Esophagus mucosa (tissue), 1 donor: ENCODE measurements around the gene CASKIN1. TPM values are rescaled to one million over a fixed set of nuclear protein-coding genes. Genes with fewer than 3 reads are reported as not detected.
"Not testable (repeated sequence)": the region's sequence is repeated elsewhere in the genome, so short reads cannot be mapped to it uniquely, and the experiment has no call there.

Experiments used
- ATAC-seq: fragments of 200-7000 bp; cut with Tn5 transposase; one replicate; pipeline ENCODE4 v1.9.1; 2020
- total RNA-seq: library from RNA; stranded (reverse); gene quantifications from one replicate; pipeline ENCODE4 v1.2.4, GENCODE V29; 2023
- donor health status: DM: yes; HTN: yes; CAD: no.

The CASKIN1 gene
- total RNA-seq, 1 donor from 2014 or later, result 0.08 TPM

DNA sequence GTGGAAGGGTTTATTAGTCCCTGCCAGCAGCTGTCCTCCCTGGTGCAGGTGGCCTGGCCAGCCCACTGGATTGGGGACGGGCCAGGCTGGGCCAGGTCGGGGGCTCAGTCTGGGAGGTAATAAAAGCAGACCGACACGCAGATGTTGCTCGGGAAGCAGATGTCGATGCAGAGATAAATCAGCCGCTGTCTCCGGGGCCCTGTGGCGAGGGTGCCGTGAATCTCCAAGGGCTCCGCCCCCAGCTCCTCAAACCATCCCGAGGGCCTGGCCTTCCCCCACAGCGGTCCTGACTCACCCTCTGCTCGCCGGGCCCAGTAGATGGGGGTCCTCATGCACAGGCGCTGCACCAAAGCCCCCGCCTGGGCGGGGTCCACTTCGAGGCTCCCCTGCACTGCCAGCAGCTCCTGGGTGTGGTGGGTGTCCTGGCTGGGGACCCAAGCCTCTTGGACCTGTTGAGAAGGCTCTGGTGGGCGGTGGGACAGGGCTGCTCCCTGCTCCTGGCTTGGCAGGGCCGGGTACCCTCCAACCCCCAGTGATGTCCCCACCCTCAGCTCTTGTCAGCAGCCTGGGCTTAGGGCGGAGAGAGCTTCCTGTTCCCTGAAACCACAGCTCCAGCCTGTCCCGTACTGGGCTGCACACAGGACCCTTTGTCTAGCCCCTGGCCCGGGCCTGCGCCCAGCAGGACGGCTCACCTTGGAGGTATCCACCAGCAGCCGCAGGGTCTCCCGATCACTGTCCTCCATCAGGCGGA, 13.0 kb upstream of the CASKIN1 start:
- no peak for ATAC-seq

DNA sequence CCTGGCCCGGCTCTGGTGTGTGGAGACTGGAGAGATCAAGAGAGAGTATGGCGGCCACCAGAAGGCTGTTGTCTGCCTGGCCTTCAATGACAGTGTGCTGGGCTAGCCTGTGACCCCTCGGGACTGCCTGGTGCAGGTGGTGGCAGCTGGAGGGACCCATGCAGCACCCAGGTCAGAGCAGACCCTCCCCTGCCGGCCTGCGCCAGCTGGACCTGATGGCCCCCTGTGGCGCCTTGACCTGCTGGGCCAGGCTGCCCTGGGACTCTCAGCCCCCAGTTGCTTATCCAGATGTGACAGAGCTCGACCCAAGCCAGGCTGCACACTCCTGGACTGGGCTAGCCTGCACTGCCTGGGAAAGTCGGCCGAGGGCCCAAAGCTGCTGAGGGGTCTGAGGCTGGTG, 12.4 kb upstream of the CASKIN1 start:
- ATAC-seq, result no peak

DNA sequence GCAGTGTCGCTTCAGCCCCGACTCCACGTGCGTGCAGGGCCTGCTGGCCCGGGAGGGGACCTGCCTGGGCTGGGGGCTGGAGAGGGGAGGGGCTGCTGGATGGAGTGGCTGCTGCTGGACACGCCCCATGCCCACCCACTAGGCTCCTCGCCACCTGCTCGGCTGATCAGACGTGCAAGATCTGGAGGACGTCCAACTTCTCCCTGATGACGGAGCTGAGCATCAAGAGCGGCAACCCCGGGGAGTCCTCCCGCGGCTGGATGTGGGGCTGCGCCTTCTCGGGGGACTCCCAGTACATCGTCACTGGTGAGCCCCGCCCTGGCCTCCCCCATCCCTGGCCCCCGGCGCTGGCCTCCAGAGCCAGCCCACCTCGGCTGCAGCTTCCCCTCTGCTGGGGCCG, 11.9 kb upstream of the CASKIN1 start:
- no peak for ATAC-seq

DNA sequence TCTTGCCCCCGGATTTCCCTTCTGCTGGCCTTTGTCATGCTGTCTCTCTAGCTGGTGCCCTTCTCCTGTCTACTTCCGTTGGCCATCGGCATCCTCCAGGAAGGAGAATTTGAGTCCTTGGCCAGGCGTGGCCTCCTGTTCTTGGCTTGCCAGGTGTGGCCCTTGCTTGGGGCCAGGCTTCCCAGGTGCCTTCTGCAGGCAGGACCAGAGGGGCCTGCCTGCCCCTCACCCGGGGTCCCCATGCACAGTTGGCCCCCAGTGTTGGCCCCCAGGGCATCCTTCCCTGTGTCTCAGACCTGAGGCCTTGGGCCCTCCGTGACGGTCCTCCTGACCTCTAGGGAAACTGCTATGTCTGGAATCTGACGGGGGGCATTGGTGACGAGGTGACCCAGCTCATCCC, 11.5 kb upstream of the CASKIN1 start:
- no peak for ATAC-seq

GRCh38 chr16:2206780-2207433, 10.5 kb upstream of the CASKIN1 start:
- no peak for ATAC-seq

GRCh38 chr16:2206420-2206779, 10.0 kb upstream of the CASKIN1 start:
- ATAC-seq, result no peak

GRCh38 chr16:2205967-2206313, 9.5 kb upstream of the CASKIN1 start:
- peak; percentile 17 for ATAC-seq

DNA sequence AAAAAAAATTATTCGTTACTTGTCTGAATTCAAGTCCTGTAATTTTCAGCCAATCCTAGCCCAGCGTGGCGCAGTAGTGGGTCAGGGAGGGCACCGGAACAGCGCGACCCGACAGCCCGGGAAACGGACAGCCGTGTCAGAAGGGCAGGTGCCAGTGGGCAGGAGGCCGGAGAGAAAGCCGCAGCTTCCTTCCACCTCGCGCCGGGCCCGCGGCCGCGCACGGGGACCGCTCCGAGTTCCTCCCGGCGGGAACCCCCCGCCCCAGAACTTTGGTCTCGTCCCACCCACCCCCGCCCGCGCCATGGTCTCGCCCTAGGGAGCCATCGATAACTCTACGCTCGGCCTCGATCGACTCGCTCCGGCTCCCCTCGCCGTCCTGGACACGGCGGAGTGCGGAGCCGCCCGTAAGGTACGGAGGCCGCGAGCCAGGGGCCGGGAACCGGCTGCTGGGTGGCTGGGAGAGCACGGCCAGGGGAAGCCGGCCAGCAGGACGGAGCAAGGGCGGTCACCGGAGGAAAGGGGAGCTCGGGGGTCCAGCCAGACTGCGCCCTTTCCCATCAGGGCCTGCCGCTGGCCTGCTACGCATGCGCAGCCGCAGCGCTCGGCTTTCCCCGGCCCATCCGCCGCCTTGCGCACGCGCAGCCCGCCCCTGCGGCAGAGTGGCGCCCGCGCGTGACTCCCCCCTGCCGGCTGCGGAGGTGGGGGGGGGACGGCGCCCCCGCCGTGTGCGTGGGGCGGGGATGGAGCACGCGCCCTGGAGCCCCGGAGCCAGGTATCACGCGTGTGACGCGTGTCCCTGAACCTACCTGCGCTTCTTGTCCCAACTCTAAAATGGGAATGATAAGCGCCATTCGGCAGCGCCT, 8.9 kb upstream of the CASKIN1 start, which contains the start of gene MLST8:
MLST8 (plus strand) TSS at position 351 of the 863 bp plus-strand sequence. CDS start 632 bp downstream, outside the sequence.
- peak; percentile 90 for ATAC-seq

- no peak for ATAC-seq
Observed at GRCh38 chr16:2204416-2205103, 8.2 kb upstream of the CASKIN1 start.

DNA sequence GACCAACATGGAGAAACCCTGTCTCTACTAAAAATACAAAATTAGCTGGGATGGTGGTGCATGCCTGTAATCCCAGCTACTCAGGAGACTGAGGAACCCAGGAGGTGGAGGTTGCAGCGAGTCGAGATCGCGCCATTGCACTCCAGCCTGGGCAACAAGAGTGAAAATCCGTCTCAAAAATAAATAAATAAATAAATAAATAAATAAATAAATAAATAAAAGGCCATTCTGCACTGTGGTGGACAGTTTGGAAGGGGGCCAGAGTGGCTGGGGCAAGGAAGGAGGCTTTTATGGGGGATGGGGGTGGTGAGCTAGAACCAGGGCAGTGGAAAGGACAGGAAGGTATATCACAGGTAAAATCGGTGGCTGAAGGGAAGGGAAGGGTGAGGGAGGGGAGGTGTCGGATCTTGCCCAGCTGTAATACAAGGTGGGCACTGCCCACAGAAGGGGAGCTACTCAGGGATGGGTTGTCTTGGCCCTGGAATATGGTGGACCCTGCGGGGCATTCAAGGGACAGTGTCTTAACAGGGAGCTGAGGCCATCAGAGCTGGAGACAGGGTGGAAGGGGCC, 6.8 kb upstream of the CASKIN1 start:
- ATAC-seq, result not testable (repeated sequence)

DNA sequence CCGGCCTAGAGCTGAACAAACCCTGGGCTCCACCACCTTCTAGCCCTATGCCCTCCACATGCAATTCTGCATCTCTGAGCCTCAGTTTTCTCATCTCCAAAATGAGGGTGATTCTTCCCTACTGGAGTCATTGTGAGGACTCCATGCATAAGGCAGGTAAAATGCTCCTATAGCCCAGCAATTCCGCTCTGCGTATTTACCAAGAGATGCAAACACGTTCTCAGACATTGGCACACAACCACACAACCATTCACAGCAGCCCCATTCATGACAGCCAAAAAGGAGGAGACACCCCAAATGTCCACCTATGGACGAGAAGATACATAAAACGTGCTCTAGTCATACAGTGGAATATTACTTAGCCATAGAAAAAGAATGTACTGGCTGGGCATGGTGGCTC, 3.9 kb upstream of the CASKIN1 start:
- ATAC-seq, result no peak

DNA sequence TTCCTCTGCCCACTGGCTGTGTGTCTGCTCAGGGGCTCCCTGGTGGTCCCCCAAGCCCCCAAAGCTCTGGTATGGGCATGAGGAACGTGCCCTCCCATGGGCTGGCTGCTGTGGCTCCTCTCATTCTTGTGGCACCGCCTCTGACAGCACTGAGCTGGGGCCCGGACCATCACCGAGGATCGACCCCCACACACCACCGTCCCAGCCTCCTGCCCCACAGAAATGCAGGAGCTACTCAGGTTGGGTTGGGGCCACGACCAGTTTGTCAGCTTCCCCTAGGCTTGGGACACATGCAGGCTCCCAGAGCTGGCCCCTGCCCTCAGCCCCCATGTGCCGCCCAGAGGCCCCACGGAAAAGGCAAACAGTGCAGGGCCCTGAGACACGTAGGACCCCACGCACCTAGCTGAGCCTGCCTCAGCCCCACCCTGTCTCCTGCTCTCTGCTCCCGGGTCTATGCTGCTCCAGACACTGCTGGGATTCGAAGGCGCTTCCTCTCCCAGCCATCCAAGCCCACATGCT, 3.3 kb upstream of the CASKIN1 start:
- no peak for ATAC-seq

- ATAC-seq, result no peak
Observed at GRCh38 chr16:2199095-2199494, 2.7 kb upstream of the CASKIN1 start.

DNA sequence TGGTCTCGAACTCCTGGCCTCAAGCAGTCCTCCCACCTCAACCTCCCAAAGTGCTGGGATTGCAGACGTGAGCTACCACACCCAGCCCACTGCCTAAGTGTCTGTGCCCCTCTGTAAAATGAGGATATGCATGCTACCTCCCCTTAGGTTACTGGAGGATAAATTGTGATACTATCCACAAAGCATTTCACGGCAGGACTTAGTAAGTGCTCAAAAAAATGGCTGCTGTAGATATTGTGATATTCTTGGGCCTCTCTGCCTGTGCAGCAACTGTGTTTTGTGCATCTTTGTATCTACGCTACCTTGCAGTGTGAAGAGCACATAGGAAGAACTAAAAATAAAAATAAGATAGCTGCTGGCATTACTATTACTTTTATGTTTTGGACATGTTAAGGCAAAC, 1.9 kb upstream of the CASKIN1 start:
- ATAC-seq, result no peak

GRCh38 chr16:2197765-2198164, 1.4 kb upstream of the CASKIN1 start:
- no peak for ATAC-seq

- no peak for ATAC-seq
Observed at GRCh38 chr16:2196981-2197511, 641 bp upstream of the CASKIN1 start.

DNA sequence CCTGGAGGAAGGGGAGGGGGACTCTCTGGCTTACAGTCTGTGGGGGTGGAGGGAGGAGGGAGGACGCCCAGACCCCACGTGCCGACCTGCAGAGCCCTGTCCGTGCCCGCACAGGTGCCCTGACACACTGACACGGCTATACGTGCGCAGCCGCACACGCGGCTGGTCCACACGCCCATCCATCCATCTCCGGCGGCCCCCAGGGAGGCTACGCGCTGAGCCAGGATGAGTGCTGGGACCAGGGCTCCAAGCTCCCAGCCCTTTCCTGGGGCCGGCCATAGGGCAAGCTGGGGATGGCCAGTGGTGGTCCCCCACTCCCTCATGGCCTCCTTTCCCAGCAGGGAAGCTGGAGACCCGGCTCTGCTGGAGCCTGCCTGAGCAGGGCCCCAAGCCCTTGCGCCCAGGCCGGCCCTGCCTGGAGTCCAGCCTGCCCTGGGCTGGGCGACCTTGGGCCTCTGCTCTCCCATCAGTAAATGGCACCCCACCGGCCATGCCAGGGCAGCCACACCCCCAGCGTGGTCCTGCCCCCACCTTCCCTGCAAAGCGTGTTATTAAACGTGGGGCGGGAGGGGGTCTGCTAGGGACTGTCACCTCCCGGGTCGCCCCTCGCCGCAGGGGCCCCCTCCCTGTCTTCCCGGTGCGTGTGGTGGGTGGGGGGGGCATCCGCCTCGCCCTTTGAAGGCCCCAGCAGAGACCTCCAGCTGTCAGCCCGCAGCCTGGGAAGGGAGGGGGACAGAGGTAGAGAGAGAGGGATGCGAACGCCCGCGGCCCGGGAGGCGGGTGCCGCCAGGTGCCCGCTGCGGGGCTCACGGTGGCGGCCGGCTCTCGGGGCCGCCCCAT, 863 bp downstream of the CASKIN1 start:
- peak; percentile 19 for ATAC-seq

DNA sequence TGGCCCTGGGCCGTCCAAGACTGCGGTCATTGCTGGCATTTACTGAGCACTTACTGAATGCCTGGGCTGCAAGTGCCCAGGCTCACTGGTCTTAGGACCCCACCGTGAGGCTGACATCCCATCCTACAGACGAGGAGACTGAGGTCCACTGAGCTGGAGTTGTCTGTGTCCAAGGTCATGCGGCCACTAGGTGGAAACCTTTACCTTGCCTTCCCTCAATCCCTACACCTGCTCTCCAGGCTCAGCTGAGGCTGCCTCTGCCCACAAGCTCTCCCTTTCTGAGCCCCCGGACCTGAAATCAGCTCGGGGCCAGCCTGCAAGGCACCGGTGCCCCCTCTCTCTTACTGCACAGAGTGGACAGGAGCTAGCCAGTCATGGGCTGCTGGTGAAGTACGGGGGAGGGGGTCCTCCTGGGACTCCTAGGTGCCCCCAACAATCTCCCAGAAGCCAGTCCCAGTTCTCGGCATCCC, 1.5 kb downstream of the CASKIN1 start:
- peak; percentile 65 for ATAC-seq

GRCh38 chr16:2194166-2194834, 2.1 kb downstream of the CASKIN1 start:
- ATAC-seq, result peak; percentile 7

DNA sequence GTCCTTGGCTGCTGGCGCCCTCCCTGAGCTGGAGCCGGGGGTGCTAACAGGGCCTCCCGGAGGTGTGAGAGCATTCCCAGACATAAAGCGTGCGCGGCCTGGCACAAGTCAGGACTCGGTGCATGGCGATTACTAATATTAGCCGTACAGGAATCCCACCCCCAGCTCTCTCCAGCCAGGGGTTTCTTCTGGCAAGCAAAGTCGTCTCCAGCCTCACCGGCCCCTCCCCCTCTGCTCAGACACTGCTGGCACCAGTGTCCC, 5.0 kb downstream of the CASKIN1 start:
- ATAC-seq, result no peak
